ENCODE measurements around the gene HBE1. TPM values are rescaled to one million over a fixed set of nuclear protein-coding genes. Genes with fewer than 3 reads are reported as not detected.
"Not testable (repeated sequence)": the region's sequence is repeated elsewhere in the genome, so short reads cannot be mapped to it uniquely, and the experiment has no call there.

Gene HBE1
- total RNA-seq, 2 donors from 2014 or later, result not detected

DNA sequence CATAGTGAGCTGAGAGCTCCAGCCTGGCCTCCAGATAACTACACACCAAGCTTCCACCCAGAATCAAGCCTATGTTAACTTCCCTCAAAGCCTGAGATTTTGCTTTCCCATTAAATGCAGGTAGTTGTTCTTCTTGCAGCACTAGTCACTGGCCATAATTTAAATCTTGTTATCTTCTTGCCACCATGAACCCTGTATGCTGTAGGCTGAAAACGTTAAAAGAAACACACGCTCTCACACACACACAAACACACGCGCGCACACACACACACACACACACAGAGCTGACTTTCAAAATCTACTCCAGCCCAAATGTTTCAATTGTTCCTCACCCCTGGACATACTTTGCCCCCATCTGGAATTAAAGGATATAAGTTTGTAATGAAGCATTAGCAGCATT lies 16.3 kb downstream of the HBE1 start:
- H3K27me3 ChIP-seq; intact Hi-C loops (cut with DNase I); H3K27ac ChIP-seq; H3K9me3 ChIP-seq; H3K36me3 ChIP-seq (replicated peaks in 1 of 2; ENCODE audit: insufficient read depth in 1 of 2, low read depth in 2 of 2); H3K4me3 ChIP-seq; H3K4me1 ChIP-seq; DNase-seq; ATAC-seq: not testable (repeated sequence)
- WGBS, 2 donors, result 78 to 80% methylated on average over 5 of the region's 5 CpGs

DNA sequence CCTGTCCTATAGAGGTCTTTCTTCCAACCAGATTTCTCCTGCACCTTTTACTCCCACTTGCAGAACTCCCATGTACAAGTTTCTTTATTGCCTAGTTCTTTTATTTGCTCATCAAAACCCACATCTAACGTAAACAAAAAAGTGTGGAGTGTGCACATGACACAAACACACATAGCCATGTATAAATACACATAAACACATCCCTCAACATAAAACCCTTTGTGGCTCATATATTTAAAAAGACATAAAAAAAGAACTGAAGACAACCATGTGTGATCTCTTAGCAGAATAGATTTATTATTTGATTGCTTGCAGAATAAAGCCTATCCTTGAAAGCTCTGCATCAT lies 16.9 kb downstream of the HBE1 start:
- Histone ChIP-seq H3K36me3 (replicated peaks in 1 of 2; ENCODE audit: insufficient read depth in 1 of 2, low read depth in 2 of 2) (no peaks in the 10 kb centered on the region), H3K27ac (no peak overlapping the region), H3K9me3 (no peaks in the 10 kb centered on the region), H3K4me3 (no peak overlapping the region), H3K4me1 (no peaks in the 10 kb centered on the region), H3K27me3 (no peaks in the 10 kb centered on the region)
- no peak for ATAC-seq
- intact Hi-C loops (cut with DNase I), result no loop called here
- no peak for DNase-seq
- TF ChIP-seq, protein P1, sequence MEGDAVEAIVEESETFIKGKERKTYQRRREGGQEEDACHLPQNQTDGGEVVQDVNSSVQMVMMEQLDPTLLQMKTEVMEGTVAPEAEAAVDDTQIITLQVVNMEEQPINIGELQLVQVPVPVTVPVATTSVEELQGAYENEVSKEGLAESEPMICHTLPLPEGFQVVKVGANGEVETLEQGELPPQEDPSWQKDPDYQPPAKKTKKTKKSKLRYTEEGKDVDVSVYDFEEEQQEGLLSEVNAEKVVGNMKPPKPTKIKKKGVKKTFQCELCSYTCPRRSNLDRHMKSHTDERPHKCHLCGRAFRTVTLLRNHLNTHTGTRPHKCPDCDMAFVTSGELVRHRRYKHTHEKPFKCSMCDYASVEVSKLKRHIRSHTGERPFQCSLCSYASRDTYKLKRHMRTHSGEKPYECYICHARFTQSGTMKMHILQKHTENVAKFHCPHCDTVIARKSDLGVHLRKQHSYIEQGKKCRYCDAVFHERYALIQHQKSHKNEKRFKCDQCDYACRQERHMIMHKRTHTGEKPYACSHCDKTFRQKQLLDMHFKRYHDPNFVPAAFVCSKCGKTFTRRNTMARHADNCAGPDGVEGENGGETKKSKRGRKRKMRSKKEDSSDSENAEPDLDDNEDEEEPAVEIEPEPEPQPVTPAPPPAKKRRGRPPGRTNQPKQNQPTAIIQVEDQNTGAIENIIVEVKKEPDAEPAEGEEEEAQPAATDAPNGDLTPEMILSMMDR (IDR thresholded peaks at IDR 0.05), result no peak
- no peak for TF ChIP-seq POLR2A (IDR thresholded peaks at IDR 0.05)
- 34 to 47% methylated on average over 1 of the region's 1 CpG for WGBS, 2 donors

DNA sequence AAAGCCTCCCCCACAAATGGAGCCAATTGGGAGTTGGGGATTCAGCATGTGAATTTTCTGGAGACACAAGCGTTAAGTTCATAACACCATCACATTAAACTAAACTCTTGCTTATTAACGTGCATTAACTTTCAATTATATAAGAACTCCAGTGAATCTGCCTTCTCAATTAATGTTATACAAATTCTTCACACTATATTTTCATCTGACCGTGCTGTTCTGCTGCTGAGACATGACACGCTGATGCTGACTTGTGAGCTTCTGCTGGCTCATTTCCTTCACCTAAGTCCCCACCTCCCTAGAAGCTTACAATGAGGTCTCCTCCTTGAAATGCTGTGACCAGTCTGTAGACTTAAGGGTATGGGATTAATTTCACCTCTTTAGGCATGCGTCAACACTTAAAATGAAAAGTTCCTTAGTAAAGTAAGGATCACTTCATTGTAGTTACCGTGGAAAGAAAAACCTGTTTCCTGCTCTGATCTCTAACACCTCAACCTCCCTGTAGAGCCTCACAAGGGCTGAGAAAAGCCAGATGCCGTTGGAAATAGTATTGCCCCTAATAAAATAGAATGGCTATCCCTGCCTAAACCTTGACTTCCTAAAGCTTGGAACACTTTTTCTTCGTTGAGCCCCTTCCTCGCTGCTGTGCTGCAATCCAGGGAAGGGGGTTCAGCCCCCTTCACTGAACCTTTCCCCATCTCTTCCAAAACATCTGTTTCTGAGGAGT lies 17.4 kb downstream of the HBE1 start:
- 64% methylated on average over 9 of the region's 9 CpGs for WGBS, 2 donors
- no peak overlapping the region for H3K4me3 ChIP-seq
- intact Hi-C loops (cut with DNase I), result no loop called here
- H3K4me1 ChIP-seq, result no peaks in the 10 kb centered on the region
- no peaks in the 10 kb centered on the region for H3K27me3 ChIP-seq
- H3K27ac ChIP-seq, result no peak overlapping the region
- no peaks in the 10 kb centered on the region for H3K9me3 ChIP-seq
- ATAC-seq (no peak), DNase-seq (no peak)
- H3K36me3 ChIP-seq (replicated peaks in 1 of 2; ENCODE audit: insufficient read depth in 1 of 2, low read depth in 2 of 2), result no peaks in the 10 kb centered on the region
- TF ChIP-seq, protein P1 (IDR thresholded peaks at IDR 0.05), result no peak
- no peak for TF ChIP-seq POLR2A (IDR thresholded peaks at IDR 0.05)

DNA sequence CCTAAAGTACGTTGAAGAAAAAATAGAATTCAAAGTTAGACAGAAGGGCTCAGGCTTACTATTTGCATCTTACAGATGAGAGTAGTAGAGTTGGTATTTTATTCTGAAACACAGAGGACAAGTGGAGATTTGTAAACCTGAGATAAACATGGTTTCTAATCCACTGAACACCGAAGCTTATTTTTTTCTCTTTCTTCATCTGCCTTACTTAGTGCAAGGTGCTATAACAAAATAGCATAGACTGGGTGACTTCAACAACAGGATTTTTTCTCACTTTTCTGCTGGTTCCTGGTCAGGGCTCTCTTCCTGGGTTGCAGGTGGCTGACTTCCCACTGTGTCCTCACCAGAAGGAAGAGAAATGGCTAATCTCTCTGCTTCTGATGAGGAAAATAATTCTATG lies 18.0 kb downstream of the HBE1 start:
- DNase-seq (no peak), ATAC-seq (no peak)
- Histone ChIP-seq H3K4me3 (no peak overlapping the region), H3K9me3 (no peaks in the 10 kb centered on the region), H3K36me3 (replicated peaks in 1 of 2; ENCODE audit: insufficient read depth in 1 of 2, low read depth in 2 of 2) (no peaks in the 10 kb centered on the region), H3K4me1 (no peaks in the 10 kb centered on the region), H3K27me3 (no peaks in the 10 kb centered on the region), H3K27ac (no peak overlapping the region)
- intact Hi-C loops (cut with DNase I), result no loop called here
- 45 to 47% methylated on average over 2 of the region's 2 CpGs for WGBS, 2 donors
- no peak for TF ChIP-seq POLR2A (IDR thresholded peaks at IDR 0.05)
- TF ChIP-seq, protein P1 (IDR thresholded peaks at IDR 0.05), result no peak

DNA sequence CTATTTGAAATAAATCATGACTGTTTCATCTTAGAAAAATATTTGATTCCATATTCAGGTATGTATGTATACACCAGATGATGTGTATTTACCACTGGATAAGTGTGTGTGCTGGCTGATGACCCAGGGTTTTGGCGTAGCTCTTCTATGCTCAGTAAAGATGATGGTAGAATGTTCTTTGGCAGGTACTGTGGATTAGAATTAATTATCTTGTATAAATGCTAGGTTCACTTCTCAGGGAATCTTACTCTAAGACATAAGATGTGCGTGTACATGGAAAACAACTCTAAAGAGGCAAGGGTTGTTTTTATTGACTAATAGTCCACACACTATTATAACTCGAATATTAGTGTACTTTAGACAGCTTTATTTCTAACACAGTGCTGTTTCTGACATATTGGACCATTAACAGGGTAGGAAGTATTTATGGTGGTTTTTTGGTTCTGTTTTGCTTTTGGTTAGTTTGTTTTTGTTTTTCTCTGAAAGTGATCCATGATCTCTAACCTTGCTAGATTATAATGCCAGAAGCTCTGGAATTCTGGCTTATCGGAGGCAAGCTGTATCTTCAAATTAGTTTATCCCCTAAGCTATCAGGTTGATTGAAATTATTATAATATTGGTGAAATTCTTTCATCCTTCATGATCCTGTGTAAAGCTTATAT lies 19.1 kb downstream of the HBE1 start:
- Histone ChIP-seq H3K9me3 (no peaks in the 10 kb centered on the region), H3K4me3 (no peak overlapping the region), H3K27me3 (no peaks in the 10 kb centered on the region), H3K27ac (no peak overlapping the region), H3K4me1 (no peaks in the 10 kb centered on the region), H3K36me3 (replicated peaks in 1 of 2; ENCODE audit: insufficient read depth in 1 of 2, low read depth in 2 of 2) (no peaks in the 10 kb centered on the region)
- TF ChIP-seq POLR2A (IDR thresholded peaks at IDR 0.05), result no peak
- TF ChIP-seq, protein P1 (IDR thresholded peaks at IDR 0.05), result no peak
- ATAC-seq (no peak), DNase-seq (no peak)
- WGBS, 2 donors, result 76 to 77% methylated on average over 4 of the region's 4 CpGs
- intact Hi-C loops (cut with DNase I), result no loop called here

DNA sequence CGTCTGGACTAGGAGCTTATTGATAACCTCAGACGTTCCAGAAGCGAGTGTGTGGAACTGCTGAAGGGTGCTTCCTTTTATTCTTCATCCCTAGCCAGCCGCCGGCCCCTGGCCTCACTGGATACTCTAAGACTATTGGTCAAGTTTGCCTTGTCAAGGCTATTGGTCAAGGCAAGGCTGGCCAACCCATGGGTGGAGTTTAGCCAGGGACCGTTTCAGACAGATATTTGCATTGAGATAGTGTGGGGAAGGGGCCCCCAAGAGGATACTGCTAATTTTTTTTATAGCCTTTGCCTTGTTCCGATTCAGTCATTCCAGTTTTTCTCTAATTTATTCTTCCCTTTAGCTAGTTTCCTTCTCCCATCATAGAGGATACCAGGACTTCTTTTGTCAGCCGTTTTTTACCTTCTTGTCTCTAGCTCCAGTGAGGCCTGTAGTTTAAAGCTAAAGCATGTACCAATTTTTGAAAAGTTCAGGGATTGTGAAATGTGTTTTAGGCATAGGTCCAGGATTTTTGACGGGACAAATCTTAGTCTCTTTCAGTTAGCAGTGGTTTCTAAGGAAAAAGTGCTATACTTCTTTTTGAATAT lies 19.8 kb downstream of the HBE1 start, which contains the start of gene HBG1:
Gene HBG1, minus strand, starts transcription at position 51 of the 590 bp plus-strand sequence. CDS start 53 bp downstream, outside the sequence.
- H3K27ac ChIP-seq; H3K9me3 ChIP-seq; DNase-seq; H3K4me3 ChIP-seq; H3K4me1 ChIP-seq; H3K36me3 ChIP-seq (replicated peaks in 1 of 2; ENCODE audit: insufficient read depth in 1 of 2, low read depth in 2 of 2); intact Hi-C loops (cut with DNase I); H3K27me3 ChIP-seq; ATAC-seq: not testable (repeated sequence)
- 59 to 67% methylated on average over 4 of the region's 9 CpGs for WGBS, 2 donors

DNA sequence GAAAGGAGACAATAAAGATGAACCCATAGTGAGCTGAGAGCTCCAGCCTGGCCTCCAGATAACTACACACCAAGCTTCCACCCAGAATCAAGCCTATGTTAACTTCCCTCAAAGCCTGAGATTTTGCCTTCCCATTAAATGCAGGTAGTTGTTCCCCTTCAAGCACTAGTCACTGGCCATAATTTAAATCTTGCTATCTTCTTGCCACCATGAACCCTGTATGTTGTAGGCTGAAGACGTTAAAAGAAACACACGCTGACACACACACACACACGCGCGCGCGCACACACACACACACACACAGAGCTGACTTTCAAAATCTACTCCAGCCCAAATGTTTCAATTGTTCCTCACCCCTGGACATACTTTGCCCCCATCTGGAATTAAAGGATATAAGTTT lies 21.2 kb downstream of the HBE1 start:
- intact Hi-C loops (cut with DNase I); H3K4me1 ChIP-seq; H3K4me3 ChIP-seq; H3K27me3 ChIP-seq; DNase-seq; H3K27ac ChIP-seq; ATAC-seq; H3K36me3 ChIP-seq (replicated peaks in 1 of 2; ENCODE audit: insufficient read depth in 1 of 2, low read depth in 2 of 2); H3K9me3 ChIP-seq: not testable (repeated sequence)
- 77 to 78% methylated on average over 7 of the region's 7 CpGs for WGBS, 2 donors

All from body of pancreas (tissue), 4 donors.